ENCODE measurements around the gene BRIP1.

BRIP1 gene

DNA sequence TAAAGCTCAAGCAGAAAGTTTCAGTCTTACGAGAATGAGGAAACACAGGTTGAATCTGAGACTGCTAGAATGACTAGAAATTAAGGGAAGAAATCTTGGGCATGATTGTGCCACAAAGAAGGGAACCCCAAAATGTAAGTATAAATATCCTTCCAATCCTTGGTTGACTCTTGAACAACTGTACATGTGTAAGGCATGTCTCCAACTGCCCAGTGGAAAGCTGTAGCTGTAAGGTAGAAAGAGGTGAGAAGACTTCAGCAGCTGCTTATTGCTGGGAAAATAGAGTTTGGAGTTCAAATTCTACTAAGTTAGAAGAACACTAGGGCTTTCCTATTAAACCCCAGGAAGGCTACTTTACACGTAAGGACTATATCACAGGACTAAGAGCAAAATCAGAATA, 212.6 kb downstream of the BRIP1 start:
- DNase-seq: no peak

DNA sequence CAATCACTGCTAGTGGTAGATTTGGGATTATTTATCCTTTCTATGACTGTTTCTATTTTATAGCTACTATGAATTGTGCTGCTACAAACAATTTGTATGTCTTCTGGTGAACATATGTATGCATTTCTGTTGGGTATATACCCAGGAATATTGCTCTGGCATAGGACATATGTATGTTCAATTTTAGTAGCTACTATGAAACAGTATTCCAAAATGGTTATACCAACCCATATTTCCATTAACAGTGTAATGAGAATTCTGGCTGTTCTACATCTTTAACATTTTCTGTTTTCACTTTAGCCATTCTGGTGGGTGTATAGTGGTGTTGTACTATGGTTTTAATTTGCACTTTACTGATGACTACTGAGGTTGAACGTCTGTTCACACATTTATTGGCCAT, 214.7 kb downstream of the BRIP1 start:
- no peak for DNase-seq

DNA sequence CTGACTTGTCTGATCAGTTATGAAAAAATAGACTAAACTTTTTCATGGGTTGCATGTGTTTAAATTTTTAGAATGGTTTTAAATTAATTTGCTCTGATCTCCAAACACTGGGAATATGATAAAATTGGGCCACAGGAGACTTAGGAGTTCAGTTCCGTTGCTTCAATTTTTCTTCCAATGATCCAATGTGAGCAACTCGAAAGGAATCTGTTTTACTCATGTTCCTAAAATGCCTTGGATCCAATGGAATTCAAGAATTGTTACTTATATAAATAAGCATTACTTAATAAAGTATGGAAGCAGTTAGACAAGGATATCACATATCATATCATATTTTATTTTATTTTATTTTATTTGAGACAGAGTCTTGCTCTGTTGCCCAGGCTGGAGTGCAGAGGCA, 216.3 kb downstream of the BRIP1 start:
- DNase-seq: no peak

DNA sequence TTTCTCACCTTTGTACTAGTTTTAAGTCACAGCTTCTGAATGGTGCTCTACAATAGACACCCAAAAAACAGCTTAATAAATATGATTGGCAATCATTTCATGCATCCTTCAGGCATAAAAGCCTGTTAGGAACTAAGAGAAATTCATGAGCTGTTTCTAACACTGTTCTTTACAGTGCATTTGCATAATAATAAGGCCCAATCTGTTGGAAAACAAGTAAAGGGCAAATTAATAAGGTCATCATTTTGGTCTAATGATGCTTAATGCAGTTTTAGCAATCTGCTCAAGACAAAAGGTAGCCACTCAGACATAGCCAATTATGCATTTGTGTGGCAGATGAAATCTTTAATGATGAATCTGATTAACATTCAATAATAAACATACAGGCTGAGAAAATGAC, 216.8 kb downstream of the BRIP1 start:
- DNase-seq: no peak

DNA sequence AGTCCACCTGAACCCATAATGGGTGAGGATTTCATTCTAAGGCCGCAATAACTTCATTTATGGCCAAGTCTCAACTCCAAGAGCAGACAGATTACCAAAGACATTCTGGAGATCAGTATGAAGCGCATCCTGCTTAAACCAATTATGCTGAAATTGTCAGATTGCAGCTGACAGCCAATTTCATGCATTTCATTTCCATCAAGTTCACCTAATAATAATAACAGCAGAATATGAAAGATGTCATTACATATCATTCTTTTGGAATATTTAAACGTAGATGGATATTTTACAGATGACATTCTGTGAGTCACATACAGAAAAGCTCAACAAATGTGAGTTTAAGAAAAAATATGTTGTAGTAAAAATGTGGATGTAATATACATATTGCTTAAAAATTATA, 217.4 kb downstream of the BRIP1 start:
- DNase-seq: no peak

DNA sequence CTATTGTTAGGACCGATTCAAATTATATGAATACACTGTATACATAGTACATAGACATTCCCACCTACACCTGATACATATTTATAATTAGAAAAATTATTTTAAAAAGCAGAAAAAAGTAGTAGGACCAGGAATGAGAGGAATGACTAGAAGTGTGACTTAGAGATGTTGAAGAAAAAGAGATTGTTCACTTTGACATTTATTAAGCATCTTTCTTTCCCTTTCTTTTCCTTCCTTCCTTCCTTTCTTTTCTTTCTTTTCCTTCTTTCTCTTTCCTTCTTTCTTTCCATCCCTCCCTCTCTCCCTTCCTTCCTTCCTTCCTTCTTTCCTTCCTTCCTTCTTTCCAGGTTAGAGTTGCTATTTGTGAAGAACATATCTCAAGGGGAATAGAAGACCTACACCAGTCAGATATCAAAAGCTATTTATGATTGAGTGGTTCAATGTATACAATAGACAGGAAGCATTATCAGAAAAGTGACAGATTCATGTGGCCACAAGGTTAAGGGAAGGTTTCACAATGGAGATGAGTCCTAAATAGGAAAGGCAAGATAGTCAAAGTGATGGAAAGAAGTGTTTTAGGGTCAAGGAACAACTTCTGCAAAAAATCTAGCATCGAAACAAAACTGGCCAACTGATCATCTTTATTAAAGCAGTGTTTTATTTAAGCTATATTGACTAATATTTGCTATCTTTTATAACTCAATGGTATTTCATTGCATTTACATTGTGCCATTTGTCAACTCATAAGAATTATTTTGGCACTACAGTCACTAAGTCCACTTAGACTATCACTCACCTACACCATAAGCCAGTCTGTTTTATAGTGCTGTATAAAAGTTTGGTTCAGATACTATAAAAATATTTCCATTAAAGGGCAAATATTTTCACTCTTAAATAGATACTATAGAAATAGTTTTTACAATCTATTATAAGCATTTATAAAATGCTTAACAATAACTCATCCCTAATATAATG, 218.2 kb downstream of the BRIP1 start:
- no peak for DNase-seq

DNA sequence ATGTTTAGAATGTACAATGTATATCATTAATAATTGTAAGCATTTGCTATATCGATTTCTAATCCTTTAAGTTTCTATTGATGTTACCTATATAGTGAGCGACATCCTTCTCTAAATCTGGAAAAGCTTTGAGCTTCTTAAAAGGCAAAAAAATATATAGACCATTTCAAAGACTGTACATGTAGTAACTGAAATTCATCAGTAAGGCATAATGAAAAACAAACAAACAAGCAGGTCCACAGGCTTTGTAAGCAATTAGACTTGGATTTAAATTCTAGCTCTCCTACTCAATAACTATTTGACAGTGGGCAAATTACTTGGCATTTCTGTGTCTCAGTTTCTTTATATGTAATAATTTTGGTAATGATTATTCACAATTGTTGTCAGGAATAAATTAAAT, 220.6 kb downstream of the BRIP1 start:
- DNase-seq: no peak

DNA sequence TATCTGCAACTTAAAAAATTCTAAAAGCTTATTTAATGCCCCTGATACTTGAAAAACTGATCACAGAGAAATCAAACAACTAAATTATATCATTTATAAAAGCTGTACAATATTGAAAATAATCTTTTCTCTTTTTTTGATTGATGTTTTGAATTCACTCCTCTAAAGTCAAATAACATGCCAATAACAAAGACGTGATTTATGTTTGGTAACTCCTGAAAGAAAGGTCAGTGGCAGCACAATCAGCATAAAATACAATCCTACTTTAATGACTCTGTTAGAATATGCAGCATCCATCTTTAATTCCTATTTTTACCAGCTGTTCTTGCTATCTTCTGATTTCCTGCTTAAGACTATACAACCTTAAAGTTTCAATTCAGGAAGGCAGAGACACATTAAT, 221.6 kb downstream of the BRIP1 start:
- no peak for DNase-seq

DNA sequence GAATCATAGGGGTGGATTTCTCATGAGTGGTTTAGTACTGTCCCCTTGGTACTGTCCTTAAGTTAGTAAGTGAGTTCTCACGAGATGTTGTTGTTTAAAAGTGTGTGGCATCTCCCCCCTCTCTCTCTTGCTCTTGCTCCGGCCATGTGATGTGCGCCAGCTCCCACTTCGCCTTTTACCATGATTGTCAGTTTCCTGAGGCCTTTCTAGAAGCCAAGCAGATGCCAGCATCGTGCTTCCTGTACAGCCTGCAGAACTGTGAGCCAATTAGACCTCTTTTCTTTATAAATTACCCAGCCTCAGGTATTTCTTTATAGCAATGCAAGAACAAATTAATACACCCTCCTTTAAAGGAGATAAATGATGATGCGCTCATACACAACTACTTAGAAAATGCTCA, 222.2 kb downstream of the BRIP1 start:
- no peak for DNase-seq

DNA sequence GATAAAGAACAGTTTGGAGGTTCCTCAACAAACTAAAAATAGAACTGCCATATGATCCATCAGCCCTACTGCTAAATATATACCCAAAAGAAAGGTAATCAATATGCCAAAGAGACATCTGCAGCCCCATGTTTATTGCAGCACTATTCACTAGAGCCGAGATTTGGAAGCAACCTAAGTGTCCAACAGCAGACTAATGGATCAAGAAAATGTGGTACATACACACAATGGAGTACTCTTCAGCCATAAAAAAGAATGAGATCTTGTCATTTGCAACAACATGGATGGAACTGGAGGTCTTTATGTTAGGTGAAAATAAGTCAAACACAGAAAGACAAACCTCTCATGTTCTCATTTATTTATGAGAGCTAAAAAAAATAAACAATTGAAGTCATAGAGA, 223.5 kb downstream of the BRIP1 start:
- DNase-seq: no peak

DNA sequence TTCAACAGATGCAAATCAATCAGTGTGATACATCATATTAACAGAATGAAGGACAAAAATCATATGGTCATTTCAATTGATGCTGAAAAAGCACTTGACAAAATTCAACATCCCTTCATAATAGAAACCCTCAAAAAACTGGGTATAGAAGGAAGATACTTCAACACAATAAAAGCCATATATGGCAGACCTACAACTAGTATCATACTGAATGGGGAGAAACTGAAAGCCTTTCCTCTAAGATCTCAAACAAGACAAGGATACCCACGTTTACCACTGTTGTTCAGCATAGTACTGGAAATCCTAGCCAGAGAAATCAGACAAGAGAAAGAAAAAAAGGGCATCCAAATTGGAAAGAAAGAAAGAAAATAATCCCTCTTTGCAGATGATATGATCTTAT, 225.2 kb downstream of the BRIP1 start:
- DNase-seq: no peak

DNA sequence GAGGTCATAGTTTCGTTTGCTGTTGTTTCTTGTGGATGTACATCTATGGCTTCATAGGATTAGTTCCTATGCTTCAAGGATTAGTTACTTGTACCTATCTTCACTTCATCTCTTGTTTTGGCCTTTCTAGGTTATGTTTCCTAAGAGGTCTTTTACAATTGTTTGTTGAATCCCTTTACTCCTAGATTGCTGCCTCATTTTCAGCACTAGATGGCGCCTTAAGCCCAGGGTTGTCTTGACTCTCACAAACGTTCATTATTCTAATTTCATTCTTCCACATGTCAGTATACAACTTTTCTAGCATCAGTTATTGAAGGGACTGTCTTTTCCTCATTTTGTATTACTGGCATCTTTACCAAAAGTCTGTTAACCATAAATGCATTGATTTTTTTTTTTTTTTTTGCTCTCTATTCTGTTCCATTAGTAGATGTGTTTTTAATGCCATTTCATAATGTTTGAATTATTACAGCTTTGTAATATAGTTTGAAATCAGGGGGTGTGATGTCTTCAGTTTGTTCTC, 227.4 kb downstream of the BRIP1 start:
- no peak for DNase-seq

DNA sequence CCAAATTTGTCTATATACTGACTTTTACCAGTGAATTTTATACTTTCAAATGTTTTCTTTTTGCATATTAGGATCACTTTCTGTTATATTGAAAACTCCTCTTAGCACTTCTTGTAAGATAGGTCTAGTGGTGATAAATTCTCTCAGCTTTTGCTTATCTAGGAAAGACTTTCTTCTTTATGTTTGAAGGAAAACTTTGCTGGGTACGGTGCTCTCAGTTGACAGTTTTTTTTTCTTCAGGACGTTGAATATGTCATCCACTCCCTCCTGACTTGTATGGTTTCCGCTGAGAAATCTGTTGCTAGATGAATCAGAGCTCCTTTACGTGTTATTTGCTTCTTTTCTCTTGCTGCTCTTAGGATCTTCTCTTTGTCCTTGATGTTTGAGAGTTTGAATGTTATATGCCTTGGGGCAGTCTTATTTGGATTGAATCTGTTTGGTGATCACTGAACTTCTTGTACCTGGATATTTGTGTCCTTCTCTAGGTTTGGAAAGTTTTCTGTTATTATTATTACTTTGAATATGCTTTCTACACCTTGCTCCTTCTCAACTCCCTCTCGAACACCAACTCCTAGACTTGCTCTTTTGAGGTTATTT, 228.3 kb downstream of the BRIP1 start:
- DNase-seq: no peak

DNA sequence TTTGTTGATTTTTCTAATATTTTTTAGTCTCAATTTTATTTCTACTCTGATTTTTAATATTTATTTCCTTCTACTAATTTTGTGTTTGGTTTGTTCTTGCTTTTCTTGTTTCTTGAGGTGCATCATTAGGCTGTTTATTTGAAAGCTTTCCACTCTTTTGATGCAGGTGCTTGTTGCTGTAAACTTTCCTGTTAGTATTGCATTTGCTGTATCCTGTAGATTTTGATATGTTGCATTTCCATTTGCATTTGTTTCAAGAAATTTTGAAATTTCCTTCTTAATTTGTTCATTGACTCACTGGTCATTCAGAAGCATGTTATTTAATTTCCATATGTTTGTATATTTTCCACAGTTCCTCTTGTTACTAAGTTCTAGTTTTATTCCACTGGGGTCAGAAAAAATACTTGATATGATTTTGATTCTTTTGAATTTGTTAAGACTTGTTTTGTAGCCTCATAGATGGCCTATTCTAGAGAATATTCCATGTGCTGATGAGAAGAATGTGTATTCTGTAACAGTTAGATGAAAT, 229.3 kb downstream of the BRIP1 start:
- DNase-seq: no peak

DNA sequence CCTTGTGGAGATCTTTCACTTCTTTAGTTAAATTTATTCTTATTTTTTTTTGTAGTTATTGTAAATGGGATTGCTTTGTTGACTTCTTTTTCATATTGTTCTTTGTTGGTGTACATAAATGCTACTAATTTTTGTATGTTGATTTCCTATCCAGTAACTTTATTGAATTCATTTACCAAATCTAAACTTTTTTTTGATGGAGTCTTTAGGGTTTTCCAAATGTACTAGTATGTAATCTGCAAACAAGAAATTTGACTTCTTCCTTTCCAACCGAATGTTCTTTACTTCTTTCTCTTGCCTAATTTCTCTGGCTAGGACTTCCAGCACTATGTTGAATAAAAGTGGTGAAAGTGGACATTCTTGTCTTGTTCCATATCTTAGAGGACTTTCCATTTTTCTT, 230.5 kb downstream of the BRIP1 start:
- no peak for DNase-seq

DNA sequence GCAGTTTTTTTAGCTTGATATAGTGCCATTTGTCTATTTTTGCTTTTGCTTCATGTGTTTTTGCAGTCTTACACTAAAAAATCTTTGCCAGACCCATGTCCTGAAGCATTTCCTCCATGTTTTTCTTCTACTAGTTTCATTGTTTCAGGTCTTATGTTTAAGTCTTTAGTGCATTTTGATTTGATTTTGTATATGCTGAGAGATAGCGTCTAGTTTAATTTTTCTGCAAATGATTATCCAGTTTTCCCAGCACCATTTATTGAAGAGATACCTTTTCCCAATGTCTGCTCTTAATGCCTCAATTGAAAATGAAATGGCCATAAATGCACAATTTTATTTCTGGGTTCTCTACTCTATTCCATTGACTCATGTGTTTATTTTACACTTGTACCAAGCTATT, 231.5 kb downstream of the BRIP1 start:
- DNase-seq: no peak
